Bronchial epithelial cell (primary cell): ENCODE data around the gene TMEM81. TPM values are rescaled to one million over a fixed set of nuclear protein-coding genes. Genes with fewer than 3 reads are reported as not detected.

Experiments
- DNase-seq: peaks from one replicate; pipeline ENCODE4 v3.0.0-alpha.2; 2010; ENCODE audit warnings: low read depth
- FAIRE-seq: peaks from 2 replicates; lab custom pipeline; 2011; peaks lifted over from hg19 to GRCh38; lab: Jason Lieb, UNC
- H3K27me3 ChIP-seq: 2 replicates; pipeline ENCODE4 v1.5.1; 2011; ENCODE audit warnings: low read length; ENCODE audit not compliant: control insufficient read depth, insufficient read depth
- H3K36me3 ChIP-seq: 2 replicates; pipeline ENCODE4 v1.5.1; 2011; ENCODE audit warnings: low read length; ENCODE audit not compliant: control insufficient read depth, insufficient read depth
- H3K4me3 ChIP-seq: 2 replicates; pipeline ENCODE4 v1.5.1; 2011; ENCODE audit warnings: mild to moderate bottlenecking, low read depth, low read length, control low read depth
- total RNA-seq: library from RNA; depleted of rRNA; stranded (reverse); fragments of >200 nt; gene quantifications from 2 replicates; pipeline ENCODE4 v1.2.1, GENCODE V29; 2014
- TF ChIP-seq, protein P1 (sequence below): IDR thresholded peaks from 2 replicates; pipeline ENCODE4 v1.5.1; 2011; ENCODE audit warnings: mild to moderate bottlenecking, moderate library complexity, low read length, control low read depth, inconsistent platforms; ENCODE audit not compliant: insufficient read depth, severe bottlenecking

TMEM81 gene
- total RNA-seq, 1 donor from 2014 or later = 1.6 TPM

DNA sequence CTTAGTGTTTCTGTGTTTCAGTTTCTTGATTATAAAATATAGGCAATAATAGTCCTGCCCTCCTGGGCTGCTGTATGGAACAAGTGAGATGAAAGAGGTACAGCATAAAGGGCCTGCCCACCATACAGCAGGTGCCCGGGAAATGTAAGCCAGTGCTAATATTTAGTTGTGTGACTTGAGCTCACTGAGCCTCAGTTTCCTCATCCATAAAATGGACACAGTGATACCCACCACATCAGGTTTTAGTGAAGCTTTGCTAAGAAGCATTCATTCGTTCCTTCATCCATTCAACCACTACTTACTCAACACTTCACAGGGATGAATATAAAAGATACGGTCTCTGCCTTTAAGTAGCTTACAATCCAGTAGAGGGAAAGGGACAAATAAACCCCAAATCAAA, 21.4 kb downstream of the TMEM81 start:
- FAIRE-seq (no peak), DNase-seq (no peak)
- H3K27me3 ChIP-seq = peaks cover 3% of the 10 kb centered on the region
- H3K36me3 ChIP-seq = no peaks in the 10 kb centered on the region
- H3K4me3 ChIP-seq = no peak overlapping the region
- TF ChIP-seq, protein P1, sequence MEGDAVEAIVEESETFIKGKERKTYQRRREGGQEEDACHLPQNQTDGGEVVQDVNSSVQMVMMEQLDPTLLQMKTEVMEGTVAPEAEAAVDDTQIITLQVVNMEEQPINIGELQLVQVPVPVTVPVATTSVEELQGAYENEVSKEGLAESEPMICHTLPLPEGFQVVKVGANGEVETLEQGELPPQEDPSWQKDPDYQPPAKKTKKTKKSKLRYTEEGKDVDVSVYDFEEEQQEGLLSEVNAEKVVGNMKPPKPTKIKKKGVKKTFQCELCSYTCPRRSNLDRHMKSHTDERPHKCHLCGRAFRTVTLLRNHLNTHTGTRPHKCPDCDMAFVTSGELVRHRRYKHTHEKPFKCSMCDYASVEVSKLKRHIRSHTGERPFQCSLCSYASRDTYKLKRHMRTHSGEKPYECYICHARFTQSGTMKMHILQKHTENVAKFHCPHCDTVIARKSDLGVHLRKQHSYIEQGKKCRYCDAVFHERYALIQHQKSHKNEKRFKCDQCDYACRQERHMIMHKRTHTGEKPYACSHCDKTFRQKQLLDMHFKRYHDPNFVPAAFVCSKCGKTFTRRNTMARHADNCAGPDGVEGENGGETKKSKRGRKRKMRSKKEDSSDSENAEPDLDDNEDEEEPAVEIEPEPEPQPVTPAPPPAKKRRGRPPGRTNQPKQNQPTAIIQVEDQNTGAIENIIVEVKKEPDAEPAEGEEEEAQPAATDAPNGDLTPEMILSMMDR = no peak

DNA sequence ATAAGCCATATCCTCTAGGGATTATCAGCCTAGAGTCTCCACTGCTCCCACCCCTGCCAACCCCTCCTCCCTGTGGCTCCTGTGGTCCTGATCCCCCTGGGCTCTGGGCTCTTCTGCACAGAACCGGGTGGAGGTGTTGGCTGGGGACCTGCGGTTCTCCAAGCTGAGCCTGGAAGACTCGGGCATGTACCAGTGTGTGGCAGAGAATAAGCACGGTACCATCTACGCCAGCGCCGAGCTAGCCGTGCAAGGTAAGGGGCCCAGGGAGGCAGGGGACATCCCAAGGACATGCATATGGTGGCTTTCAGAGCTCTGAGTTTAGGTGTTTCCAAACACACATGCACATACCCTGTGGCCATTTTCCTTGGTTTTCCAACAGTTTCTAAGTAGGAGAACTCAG, 21.9 kb downstream of the TMEM81 start:
- H3K4me3 ChIP-seq = no peak overlapping the region
- TF ChIP-seq, protein P1 = no peak
- no peaks in the 10 kb centered on the region for H3K36me3 ChIP-seq
- no peak for DNase-seq
- peaks cover 5% of the 10 kb centered on the region for H3K27me3 ChIP-seq
- no peak for FAIRE-seq

DNA sequence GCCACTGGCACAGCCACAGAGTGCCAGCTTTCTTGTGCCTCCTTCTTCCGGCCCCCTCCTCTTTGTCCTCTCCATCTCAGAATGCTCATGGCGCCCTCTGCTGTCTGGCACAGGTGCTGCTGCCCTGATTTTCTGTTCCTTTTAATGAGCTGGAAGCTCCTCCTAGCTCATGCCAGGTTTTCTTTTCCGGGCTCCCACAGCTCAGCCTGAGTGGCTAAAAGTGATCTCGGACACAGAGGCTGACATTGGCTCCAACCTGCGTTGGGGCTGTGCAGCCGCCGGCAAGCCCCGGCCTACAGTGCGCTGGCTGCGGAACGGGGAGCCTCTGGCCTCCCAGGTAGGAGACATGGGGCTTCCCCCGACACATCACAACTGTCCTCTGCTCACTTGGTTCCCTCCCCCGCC, 22.6 kb downstream of the TMEM81 start:
- DNase-seq (peak; percentile 36), FAIRE-seq (no peak)
- H3K4me3 ChIP-seq = no peak overlapping the region
- no peaks in the 10 kb centered on the region for H3K36me3 ChIP-seq
- TF ChIP-seq, protein P1 = peak; percentile 89
- peaks cover 5% of the 10 kb centered on the region for H3K27me3 ChIP-seq

DNA sequence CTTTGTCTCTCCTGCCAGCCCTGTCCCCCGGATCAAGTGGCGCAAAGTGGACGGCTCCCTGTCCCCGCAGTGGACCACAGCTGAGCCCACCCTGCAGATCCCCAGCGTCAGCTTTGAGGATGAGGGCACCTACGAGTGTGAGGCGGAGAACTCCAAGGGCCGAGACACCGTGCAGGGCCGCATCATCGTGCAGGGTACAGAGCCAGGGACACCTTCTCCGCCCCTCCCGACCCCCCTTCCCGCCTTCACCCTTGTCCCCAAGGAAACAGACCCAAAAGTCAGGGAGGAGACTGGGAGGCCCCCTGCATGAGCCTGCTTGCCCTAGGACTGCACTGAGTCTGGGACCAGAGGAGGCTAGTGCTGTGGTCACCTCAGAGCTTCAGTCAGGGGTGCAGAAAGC, 23.0 kb downstream of the TMEM81 start:
- FAIRE-seq (no peak), DNase-seq (no peak)
- TF ChIP-seq, protein P1 = no peak
- Histone ChIP-seq H3K4me3 (no peak overlapping the region), H3K36me3 (no peaks in the 10 kb centered on the region), H3K27me3 (peaks cover 3% of the 10 kb centered on the region)

DNA sequence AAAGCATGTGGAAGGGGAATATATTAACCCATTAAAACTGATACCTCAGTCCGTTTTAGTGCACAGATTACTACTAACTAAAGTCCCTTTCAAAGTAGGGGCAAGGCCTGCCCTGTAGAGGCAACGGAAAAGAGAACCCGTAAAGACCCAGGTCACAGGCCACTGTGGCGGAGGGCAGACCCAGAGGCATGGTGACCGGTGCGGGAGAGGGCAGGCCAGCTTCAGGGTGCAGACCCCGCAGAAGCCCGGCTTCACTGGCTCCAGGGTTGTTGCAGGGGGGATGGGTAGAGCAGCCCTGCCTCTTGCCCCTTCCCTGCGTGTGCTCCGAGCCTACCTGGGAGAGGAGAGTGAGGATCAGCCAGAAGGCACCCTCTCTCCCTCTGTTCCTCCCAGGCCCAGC, 23.5 kb downstream of the TMEM81 start:
- Histone ChIP-seq H3K27me3 (peaks cover 3% of the 10 kb centered on the region), H3K4me3 (no peak overlapping the region), H3K36me3 (no peaks in the 10 kb centered on the region)
- TF ChIP-seq, protein P1 = no peak
- DNase-seq = no peak
- FAIRE-seq = no peak

DNA sequence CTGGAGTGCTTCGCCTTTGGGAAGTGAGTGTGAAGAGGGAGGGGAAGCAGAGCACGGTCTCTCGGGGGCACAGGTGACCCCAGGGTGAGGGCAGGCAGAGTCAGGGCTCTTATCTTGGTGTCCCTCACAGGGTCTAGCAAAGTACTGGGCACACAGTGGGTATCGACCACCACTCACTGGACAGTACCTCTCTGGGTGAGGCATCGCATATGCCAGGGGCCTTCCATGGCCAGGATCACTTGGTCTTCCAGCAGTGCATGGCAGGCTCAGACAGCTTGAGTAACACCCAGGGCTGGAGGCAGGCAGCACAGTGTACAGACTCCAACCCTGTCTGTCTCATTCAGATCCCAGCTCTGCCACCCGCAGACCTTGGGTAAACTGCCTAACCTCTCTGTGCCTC, 24.6 kb downstream of the TMEM81 start:
- no peak for FAIRE-seq
- no peak for DNase-seq
- TF ChIP-seq, protein P1 = no peak

More for the DNA sequence above, 24.6 kb downstream of the TMEM81 start:
- H3K36me3 ChIP-seq = no peaks in the 10 kb centered on the region
- H3K4me3 ChIP-seq = no peak overlapping the region
- H3K27me3 ChIP-seq = peaks cover 3% of the 10 kb centered on the region
